GM21447 (cell line): ENCODE results near the gene SNRPB2.

Experiments
- ATAC-seq: cut with Tn5 transposase; IDR thresholded peaks from one replicate; pipeline ENCODE4 v1.9.1; 2021; ENCODE audit not compliant: unreplicated experiment

Gene SNRPB2

DNA sequence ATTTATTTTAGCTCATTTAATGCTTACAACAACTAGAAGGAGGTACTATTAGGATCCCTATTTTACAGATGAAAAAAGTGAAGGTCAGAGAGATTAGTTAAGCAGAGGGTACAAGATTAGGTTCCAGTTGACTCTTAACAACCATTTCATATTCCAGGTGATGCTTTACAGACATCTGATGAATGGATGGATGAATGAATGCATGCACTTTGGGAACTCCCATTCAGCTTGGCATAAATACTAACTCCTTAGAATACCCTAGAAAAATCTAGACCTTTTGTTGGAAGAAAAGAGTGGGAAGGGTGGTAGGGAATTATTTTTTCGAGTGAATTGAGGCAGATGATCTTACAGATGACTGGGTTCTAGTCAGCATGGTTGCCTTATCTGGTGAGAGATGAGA lies 746 bp upstream of the SNRPB2 start:
- ATAC-seq, result no peak

DNA sequence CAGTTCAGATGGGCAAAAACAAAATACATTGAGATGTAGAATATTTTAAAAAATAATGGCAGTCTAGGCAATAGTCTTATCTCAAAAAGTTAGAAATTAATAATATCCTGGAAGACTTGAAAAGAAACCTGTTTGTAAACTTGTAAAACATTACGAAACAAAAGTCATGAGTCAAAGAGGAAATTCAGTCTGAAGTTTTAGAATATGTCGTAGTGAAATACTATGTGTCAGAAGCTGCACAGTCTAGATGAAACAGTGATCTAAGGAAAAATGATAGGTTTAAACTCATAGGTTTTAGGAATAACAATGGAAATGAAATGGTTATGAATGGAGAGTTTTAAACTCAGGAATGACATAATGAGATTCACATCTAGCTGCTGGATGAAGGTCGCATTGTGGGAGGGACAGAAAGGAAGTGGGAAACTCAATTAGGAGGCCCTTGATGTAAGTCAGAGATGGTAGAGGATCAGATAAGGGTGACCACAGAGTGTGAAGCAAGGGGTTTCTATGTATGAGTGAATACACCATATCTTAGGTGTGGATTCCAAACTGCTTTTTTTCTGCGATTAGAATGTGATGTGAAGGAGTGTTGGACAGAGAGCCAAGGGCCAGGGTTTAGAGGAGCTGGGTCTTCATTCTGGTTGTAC lies 2.8 kb downstream of the SNRPB2 start:
- ATAC-seq, result no peak

DNA sequence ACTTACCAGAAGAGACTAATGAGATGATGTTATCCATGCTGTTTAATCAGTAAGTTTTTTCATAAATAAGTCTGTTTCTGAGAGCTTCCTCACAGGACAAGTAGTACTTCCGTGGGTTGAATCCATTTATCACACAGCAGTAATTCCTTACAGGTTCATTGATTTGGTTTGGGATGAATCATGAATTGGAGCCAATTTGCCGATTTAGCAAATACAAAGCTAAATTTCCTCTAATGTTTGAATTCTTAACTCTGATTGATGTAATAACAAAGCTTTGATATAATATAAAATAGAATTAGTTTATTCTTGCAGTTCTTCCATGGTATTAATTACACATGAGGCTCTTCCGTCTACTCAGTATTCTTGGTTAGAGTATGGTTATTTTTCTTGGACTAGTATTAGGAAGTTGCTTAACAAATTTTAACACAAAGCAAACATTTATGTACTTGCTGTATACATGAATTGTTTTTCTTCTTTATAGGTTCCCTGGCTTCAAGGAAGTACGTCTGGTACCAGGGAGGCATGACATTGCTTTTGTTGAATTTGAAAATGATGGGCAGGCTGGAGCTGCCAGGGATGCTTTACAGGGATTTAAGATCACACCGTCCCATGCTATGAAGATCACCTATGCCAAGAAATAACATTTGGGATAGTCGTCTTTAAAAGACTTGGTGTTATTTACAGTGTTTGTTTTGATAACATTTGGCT lies 10.7 kb downstream of the SNRPB2 start:
- ATAC-seq, result no peak

DNA sequence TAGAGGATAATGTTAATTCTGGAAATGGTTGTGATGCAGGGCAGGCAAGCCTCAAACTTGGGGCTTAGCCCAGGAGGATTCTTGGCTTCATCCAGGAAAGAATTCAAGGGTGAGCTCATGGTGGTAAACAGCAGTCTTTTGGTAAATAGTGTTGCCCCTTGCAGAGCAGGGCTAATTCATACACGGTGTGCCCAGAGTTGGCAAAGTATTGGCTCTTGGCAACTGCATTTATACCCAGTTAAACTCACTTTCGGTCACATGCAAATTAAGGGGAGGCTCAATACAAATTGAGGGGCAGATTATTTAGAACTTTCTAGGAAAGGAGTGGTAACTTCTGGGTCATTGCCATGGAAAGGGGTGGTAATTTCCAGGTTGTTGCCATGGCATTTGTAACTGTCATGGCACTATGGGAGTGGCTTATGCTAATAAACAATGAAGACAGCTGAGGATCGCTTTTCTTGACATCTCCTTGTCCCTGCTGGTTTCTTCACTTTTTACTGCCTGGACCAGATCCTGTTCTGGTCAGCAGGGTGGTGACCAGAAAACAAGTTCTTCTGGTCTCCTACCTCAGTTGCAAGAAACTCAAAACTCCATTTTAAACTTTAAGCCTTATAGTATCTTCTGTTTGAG lies 14.5 kb downstream of the SNRPB2 start:
- ATAC-seq, result no peak

DNA sequence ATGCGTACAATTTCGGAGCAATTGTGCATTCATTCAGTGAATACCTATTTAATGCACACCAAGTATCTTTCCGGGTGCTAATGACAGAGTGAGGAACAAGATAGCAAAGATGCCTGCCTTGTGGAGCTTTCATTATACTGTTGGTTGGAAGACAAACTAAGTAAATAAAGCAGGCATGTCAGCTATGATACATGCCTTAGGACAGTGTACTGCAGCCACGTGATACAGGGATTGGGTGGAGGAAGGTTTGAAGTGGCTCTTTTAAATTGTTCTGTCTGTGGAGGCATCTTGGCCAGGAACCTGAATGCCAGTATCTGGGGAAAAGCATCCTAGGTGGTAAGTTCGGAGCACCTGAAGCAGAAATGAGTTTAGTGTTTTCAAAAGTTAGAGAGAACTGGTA lies 15.4 kb downstream of the SNRPB2 start:
- ATAC-seq, result no peak

DNA sequence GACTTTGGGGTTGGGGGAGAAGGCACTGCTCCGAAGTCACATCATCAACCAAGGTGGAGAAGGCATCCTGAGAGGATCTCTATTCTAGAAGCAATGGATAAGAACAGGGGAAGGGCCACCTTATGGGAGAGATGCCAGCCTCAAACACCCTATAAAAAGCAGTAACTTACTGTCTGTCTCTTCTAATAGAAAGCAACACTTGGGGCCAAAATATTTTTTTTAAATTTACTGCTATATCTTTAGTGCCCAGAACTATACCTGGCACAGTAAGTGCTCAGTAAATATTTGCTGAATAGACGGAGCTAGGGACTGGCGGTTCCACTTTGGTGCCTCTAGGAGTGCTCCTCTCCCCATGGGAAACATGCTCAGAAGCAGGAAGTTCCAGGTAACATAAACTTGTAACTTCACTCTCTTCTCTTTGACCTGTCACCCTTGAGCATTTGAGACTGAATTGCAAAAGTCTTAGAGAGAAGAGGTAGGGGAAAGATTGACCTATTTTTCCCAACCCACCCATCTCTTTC lies 17.5 kb downstream of the SNRPB2 start:
- ATAC-seq, result no peak

DNA sequence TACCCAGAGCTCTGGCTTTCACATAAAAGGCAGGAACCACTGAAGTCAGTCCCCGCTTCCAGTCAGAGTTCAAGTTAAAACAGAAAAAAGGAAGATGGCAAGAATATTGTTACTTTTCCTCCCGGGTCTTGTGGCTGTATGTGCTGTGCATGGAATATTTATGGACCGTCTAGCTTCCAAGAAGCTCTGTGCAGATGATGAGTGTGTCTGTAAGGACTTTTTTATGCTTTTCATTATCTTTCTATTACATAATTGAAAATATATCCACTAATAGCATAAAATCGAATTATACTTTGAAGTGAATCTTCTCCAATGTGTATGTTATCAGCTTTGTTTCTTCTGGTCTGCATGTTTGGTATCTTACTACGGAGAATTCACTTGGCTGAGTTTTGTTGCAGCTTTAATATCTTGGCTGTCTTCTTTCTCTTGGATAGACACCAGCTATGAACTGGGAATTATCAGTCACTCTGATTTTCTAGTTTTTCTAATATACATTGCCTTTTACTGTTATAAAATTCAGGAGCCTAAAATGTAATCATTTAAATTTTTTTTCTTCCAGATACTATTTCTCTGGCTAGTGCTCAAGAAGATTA lies 18.6 kb downstream of the SNRPB2 start, which contains the start of gene OTOR:
OTOR (plus strand) TSS at position 51 of the 593 bp plus-strand sequence; CDS start at position 95, 44 bp downstream.
- ATAC-seq, result no peak

DNA sequence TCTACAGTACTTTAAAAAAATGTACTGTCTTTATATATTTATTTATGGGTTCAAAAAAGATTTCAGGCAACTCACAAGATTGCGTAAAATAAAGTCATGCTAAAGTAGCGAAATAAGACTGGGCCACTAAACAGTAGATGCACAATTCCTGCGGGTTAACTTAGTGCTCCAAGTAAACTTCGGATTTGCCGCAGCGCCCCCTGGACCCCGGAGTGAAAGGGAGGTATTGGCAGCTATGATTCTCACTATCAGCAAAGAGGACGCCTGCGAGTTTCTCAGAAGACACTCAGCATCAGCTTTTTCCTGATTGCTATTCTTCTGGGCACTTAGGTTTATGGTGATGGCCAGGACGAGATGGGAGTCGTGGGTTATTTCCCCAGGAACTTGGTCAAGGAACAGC lies 19.7 kb downstream of the SNRPB2 start:
- no peak for ATAC-seq

DNA sequence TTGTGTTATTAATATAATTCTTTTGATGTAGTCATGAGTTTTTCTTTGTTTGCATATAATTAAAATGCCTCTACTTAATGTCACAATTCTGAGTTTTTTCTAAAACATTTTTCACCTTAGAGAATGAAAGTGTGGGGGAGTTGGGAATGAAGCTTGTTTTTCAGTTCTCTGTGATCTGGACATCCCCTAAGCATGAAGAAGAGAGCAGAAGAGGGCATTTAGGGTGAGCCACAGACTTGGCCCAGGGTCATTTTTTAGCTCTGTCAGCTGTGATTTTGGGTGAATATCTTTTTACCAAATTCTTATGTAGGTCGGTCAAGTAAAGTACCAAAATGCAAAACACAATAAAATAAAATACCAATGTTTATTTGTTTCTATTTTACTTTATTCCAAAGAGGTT lies 22.3 kb downstream of the SNRPB2 start:
- no peak for ATAC-seq

DNA sequence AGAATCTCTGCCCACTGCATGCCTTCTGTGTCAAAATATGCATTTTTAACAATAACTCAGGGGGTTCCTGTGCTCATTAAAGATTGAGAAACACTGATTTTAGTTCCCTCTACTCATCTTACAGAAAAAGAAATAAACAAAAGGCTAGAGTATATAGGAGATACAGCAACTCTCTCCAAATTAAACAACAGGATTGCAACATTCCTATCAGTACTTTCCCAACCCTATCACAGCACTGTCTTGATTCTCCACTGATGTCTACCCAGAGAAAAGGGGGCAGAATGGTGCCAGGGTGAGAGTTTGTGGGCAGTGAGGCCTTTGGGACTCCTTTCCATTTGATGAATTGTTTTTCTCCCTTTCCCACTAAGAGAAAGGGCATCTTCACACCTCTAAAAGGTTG lies 23.1 kb downstream of the SNRPB2 start:
- no peak for ATAC-seq

DNA sequence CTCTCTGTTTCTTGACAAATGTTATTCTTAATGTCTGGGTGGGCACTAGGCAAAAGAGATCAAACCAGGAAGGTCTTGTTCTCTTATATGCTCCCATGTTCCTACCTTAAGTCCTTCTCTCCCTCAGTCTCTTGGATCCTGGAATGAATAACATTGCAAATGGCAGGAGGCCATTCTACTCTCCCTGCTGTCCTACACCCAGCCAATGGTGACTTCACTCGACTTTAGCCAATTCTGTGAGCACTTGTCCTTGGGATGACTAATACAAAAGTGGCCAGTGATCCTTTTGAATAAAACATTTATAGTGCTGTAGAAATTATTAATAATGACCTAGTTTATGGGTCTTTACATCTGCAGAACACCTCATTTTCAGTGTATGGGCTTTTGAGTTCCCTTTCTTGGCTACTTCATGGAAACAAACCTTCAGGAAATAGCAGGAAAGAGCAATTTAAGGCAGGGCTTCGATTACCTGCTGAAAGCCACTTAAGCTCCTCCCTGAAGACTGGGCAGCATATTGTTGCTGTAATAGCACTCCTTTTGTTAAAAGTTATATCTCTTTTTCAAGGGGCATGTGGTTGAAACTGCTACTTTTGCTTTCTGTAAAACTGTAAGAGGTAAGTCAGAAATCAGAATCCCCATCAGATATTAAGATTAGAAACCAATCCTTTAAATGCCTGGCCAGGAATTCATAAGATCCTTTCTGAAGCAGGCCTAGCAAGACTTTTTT lies 28.8 kb downstream of the SNRPB2 start:
- no peak for ATAC-seq

DNA sequence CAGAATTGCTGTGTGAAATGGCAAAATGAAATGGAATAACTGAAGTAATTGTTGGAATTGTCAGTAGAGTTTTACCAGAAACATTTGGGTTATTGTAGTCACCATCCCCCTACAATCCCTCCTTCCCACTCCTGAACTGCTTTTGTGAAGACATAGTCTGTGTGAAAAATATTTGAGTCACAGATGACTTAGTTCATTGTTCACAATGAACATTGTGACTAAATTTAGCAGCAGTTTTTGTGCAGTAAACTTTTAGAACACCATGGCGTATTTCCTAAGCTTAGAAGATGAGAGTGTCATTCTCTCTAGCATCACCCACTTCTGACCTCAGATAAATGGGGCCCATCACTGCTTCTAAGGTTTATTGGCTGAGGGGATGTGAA lies 29.3 kb downstream of the SNRPB2 start:
- no peak for ATAC-seq

DNA sequence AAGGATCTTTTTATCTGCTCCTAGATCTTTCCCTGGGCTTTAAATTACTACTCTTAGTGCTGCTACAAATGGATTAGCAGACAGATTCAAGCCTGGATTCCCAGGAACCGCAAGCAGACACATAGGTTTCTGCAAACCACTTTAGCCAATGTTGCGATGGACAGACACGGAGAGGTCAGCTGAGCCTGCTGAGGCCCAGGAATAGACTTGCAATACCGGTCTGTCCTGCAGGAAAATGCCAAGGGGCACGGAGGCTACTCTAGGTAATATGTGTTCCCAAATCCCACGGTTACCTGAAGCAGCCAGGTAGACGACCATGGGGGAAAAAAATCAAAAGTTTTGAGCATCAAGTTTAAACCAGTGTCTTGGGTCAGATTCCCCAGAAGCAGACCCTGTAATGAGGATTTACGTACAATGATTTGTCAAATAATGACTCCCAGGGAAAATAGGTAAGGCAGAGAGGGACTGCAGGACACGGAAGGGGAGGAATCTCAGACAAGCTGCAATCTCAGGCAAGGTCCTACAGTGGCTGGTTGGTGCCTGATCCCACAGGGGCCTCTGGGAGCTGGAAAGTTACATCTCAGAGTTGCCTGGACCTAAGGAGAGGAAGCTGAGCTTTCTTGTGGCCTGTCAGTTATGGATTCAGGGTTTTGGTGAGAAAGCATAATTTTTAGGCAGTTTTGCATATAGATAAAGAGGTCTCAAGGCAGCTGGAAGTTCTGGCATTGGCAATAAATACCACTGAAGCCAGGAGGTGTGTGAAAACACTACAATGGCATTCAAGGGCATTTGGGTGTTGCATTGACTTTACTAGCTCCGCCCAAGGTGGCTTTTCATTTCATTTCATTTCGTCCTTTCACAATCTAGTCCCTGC lies 30.8 kb downstream of the SNRPB2 start:
- no peak for ATAC-seq

DNA sequence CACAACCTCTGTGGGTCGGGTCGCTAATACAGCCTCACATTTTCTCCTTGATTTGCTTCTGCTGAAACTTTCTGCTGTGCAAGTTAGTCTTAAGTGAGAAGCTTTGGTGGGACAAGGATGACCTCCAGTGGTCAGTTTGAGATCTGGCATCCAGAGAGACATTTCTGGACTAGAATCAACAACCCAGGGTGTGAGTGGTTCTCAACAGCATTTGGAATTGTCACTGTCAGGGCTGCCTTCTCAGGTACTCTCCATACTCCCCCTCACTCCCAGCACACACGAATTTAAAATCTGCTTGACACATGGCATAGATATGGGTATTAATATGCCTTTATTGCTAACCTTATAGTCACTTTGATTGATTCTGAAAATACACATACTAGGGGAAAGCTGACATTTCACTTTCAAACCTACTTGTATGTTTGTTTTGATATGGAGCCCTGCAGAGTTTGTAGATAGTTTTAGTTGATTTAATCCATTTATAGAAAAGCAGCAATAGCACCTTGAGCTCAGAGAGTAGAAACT lies 31.5 kb downstream of the SNRPB2 start:
- no peak for ATAC-seq

DNA sequence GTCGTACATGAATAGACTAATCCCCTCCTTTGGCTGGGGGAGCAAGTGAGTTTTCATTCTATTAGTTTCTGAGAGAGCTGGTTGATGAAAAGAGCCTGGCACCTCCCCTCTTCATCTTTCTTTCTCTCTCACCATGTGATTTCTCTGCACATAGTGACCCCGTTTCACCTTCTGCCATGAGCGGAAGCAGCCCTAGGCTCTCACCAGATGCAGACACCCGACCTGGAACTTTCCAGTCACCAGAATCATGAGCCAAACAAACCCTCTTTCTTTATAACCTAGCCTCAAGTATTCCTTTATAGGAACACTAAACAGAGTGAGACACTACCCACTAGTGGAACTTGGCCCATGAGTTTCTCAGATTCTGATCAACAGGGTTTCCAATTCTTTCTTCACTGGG lies 34.7 kb downstream of the SNRPB2 start:
- no peak for ATAC-seq

DNA sequence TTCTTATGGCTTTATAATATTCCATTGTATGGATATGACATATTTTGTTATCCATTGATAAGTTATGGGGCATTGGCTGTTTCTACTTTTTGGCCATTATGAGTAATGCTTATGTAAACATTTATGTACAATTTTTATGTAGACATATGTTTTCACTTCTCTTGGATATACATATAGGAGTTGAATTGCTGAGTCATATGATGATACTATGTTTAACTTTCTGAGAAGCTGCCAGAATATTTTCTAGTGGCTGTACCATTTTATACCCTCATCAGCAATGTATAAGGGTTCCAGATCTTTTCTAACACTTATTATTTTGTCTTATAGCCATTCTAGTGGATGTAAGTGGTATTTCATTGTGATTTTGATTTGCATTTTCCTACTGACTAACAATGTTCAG lies 41.4 kb downstream of the SNRPB2 start:
- ATAC-seq, result no peak

DNA sequence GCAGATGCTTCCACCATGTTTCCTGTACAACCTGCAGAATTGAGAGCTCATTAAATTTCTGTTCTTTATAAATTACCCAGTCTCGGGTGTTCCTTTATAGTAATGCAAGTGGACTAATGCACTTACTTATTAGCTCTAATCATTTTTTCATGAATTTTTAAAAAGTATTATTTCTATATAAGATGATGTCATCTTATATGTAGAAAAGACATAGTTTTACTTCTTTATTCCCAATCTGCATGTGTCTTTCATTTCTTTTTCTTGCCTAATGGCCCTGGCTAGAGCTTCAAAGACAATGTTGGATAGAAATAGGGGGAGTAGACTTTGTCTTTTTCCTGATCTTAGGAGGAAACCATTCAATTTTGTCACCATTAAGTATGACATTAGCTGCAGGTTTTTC lies 46.1 kb downstream of the SNRPB2 start:
- no peak for ATAC-seq

DNA sequence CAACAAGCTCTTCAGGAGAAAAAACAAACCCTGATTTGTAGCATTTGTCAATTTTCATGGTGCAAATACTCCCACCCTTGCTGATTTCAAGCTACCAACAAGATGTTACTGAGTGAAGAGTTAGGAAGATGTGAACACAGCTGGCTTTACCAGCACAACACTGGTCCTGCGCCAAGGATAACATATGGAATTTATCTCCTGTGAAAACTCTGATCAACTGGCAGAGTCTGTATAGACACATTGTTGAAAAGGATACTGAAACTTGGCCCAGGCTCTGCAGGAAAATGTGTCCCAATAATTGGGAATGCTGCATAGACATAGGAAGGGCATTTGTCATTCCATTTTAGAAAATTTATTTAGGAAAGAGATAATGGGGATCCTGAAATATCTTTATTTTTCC lies 47.3 kb downstream of the SNRPB2 start:
- no peak for ATAC-seq

DNA sequence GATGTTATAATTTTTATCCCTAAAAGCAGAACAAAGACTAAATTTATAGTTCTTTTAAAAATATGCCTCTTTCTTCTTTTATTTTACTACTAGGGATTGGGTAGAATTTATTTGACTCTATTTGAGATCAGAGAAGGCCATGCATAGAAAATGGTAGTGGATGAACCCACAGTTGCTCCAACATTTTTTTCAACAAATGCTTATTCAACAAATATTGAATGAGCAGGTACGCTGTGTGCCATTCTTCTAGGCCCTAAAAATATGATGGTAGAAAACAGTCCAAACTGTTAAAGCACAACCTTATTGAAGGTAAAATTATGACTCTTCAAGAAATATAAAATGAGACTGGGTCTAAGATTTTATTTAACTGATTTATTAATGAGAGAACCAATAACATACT lies 48.3 kb downstream of the SNRPB2 start:
- no peak for ATAC-seq

DNA sequence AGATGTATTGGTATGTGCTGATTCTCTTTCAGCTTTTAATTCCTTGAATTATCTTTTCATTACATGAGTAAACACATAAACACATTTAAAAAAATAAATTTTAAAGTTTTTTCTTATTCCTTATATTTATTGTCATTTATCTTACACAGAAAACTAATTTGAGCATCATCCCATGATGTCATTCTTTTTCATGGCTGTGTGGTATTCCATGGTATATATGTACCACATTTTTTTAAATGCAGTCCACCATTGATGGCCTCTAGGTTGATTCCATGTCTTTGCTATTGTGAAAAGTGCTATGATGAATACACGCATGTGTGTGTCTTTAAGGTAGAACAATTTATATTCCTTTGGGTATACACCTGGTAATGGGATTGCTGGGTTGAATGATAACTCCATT lies 51.7 kb downstream of the SNRPB2 start:
- ATAC-seq, result no peak
